ENCODE results near the gene LPAR2.

DNA sequence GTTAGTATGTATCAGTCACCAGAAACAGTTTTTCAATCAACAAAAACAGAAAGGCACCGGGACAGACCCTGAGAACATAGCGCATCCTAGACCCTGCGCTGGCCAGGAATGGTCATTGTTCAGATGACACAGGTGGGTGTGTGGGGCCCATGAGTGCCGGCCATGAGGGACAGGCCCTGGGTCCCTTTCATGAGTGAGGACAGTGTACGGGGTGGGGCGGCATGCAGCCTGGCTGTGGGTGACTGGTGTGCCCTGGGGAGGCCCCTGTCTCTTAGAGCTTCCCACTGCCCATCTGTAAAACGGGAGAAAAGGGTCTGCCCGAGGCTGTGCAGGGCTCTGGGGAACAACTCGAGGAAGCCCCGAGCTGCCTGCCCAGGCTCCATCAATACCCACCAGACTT is 35.3 kb downstream of the LPAR2 start:
- TF ChIP-seq, protein P1, sequence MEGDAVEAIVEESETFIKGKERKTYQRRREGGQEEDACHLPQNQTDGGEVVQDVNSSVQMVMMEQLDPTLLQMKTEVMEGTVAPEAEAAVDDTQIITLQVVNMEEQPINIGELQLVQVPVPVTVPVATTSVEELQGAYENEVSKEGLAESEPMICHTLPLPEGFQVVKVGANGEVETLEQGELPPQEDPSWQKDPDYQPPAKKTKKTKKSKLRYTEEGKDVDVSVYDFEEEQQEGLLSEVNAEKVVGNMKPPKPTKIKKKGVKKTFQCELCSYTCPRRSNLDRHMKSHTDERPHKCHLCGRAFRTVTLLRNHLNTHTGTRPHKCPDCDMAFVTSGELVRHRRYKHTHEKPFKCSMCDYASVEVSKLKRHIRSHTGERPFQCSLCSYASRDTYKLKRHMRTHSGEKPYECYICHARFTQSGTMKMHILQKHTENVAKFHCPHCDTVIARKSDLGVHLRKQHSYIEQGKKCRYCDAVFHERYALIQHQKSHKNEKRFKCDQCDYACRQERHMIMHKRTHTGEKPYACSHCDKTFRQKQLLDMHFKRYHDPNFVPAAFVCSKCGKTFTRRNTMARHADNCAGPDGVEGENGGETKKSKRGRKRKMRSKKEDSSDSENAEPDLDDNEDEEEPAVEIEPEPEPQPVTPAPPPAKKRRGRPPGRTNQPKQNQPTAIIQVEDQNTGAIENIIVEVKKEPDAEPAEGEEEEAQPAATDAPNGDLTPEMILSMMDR (conservative IDR thresholded peaks at IDR 0.05; ENCODE audit: low read depth, low read length): no peak
- TF ChIP-seq EZH2phosphoT487 (IDR thresholded peaks at IDR 0.05; ENCODE audit: borderline replicate concordance, low read length): no peak

Data from PC-3 (cell line).